VCaP (cell line): ENCODE results near the gene KRT84.

Experiments used
- H3K27ac ChIP-seq: fragments of 450-650 bp; 2 replicates; pipeline ENCODE4 v1.5.1; 2017
- TF ChIP-seq, protein P1 (sequence below): fragments of 450-650 bp; conservative IDR thresholded peaks from 2 replicates; pipeline ENCODE4 v1.5.1; 2017; ENCODE audit warnings: mild to moderate bottlenecking, moderate library complexity

KRT84 gene

DNA sequence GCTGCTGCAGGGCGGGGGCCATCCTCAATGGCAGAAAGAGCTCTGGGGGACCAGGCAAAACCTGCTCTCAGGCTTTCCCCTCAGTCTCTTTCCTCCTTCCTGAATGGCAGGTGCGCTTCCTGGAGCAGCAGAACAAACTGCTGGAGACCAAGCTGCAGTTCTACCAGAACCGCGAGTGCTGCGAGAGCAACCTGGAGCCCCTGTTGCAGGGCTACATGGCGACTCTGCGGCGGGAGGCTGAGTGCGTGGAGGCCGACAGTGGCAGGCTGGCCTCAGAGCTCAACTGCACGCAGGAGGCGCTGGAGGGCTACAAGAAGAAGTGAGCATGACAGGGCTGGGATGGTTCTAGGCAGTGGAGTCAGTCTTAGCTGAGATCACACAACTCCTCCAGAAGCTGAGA is 41.3 kb downstream of the KRT84 start:
- H3K27ac ChIP-seq, result peak overlapping the region; percentile 46
- TF ChIP-seq, protein P1, sequence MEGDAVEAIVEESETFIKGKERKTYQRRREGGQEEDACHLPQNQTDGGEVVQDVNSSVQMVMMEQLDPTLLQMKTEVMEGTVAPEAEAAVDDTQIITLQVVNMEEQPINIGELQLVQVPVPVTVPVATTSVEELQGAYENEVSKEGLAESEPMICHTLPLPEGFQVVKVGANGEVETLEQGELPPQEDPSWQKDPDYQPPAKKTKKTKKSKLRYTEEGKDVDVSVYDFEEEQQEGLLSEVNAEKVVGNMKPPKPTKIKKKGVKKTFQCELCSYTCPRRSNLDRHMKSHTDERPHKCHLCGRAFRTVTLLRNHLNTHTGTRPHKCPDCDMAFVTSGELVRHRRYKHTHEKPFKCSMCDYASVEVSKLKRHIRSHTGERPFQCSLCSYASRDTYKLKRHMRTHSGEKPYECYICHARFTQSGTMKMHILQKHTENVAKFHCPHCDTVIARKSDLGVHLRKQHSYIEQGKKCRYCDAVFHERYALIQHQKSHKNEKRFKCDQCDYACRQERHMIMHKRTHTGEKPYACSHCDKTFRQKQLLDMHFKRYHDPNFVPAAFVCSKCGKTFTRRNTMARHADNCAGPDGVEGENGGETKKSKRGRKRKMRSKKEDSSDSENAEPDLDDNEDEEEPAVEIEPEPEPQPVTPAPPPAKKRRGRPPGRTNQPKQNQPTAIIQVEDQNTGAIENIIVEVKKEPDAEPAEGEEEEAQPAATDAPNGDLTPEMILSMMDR, result no peak

DNA sequence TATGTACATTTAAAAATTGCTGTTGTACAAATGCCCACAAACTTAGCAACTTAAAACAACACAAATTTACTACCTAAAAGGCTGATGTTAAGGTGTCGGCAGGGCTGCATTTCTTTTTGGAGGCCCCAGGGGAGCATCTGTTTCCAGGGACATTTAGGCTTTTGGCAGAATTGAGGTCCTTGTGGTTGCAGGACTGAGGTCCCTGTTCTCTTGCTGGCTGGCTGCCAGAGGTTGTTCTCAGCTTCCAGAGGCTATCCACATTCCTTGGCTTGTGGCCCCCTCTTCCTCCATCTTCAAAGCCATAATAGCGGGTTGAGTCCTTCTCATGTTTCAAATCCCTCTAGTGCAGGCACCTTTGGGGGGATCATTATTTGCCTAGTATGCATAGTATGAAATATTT is 41.9 kb downstream of the KRT84 start:
- TF ChIP-seq, protein P1, result no peak

DNA sequence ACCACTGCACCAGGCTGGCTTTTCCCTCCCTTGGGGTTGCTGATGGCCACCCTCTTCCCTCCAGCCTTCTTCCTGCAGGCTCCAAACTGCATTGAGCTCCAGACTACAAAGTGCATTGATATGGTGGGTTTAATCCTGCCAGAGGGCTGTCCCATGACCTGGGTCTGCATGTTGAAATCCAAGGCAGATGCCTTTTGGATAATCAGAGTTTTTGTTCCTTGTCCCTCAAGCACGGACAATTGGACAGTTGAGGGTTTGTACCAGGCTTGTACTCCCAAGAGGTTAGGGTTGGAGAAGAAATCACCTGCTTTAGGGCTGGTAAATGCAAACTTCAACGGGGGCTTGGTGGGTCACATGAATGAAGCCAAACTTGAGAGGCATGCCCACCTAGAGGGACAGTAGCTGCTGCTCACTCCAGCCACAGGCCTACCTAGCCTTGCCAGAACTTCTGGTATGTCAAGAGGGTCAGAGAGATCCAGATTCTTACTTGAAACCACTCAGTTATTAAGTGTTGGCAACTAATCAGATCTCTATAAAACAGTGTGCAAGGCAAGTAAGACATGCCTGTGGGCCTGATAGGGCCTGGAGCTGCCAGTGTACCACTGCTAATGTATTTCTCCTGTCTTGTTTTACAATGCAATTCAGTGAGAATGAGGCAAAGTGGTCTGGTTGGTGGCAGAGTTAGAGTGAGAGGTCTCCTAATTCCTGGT is 42.5 kb downstream of the KRT84 start:
- TF ChIP-seq, protein P1, result no peak
- no peak overlapping the region for H3K27ac ChIP-seq

More for the DNA sequence above, 41.9 kb downstream of the KRT84 start:
- no peak overlapping the region for H3K27ac ChIP-seq

DNA sequence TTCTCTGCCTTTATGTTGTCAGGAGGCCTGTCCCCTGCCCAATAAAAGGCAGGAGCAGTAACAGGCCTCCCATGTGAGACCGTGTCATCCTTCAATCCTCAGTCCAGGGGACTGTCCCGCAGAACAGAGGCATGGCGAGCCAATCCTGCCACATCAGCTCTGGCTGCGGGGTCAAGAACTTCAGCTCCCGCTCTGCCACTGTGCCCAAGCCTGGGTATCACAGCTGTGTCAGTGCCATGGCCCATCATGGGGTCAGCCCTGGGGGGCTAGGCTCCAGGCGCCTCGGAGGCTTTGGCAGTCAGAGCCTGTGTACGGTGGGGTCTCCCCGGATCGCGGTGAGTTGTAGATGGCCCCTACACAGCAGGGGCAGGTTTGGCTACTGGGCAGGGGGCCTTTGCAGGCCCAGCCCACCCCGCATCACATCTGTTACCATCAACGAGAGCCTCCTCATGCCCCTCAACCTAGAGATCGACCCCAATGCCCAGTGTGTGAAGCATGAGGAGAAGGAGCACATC is 44.3 kb downstream of the KRT84 start:
- TF ChIP-seq, protein P1, result no peak
- no peak overlapping the region for H3K27ac ChIP-seq

DNA sequence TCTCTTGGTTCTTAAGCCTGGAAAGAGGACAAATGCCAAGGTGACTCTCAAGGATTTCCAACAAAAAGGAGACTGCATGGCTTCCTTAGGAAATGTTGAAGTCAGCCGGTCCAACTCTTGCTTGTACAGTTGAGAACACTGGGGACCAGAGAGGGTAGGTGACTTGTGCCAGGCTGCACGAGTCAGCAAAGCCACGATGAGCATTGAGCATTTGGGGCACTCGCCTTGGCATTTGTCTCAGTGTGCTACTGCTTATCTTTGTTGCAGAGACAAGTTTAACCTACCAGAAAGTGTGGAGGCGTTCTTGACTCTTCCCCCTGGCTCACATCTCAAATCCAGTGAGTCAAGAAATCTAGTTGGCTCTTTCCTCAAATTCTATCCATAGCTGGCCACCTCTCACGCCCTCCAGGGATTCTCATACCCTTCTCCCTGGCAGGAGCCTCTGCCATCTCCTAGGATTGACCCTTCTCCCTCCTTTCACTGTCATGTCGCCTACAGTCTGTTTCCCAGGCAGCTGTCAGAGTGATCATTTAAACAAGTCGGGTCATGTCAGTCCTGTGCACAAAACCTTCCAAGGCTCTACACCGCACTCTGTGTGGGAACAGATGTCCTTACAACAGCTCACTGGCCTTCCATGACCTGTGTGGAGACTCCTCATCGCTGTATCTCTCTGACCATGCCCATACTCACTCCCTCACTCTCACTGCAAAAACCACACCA is 47.1 kb downstream of the KRT84 start:
- no peak overlapping the region for H3K27ac ChIP-seq
- TF ChIP-seq, protein P1, result no peak

DNA sequence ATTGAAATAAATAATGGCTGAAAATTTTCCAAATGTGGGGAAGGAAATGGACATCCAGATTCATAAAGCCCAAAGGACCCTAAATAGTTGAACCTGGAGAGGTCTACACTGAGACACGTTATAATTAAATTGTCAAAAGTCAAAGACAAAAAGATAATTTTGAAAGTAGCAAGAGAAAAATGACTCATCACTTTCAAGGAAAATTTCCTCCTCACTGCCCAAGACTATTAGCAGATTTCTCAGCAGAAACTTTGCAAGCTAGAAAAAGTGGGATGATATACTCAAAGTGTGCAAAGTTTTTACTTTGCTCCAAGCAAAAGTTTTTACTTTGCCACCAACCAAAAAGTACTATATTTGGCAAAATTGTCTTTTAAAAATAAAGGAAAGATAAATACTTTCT is 48.4 kb downstream of the KRT84 start:
- H3K27ac ChIP-seq, result no peak overlapping the region
- TF ChIP-seq, protein P1, result no peak

DNA sequence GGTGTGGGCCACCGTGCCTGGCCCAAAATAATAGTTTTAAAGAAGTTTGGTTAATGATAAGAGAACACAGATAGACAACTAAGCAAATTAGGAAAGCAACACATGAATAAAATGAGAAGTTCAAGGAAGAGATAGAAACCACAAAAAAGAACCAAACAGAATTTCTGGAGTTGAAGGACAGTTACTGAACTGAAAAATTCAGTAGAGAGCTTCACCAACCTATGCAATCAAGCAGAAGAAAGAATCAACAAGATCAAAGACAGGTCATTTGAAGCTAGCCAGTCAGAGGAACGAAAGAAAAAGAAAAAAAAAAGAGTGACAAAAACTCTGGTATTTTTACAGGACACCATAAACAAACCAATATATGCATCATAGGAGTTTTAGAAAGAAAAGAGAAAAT is 48.8 kb downstream of the KRT84 start:
- no peak overlapping the region for H3K27ac ChIP-seq
- TF ChIP-seq, protein P1, result no peak
